NCI-H1048 (cell line): ENCODE data around the gene TMEM125.

Experiments
- DNase-seq: peaks from one replicate; lab custom pipeline; 2025; lab: John Stamatoyannopoulos, UW

TMEM125 gene

DNA sequence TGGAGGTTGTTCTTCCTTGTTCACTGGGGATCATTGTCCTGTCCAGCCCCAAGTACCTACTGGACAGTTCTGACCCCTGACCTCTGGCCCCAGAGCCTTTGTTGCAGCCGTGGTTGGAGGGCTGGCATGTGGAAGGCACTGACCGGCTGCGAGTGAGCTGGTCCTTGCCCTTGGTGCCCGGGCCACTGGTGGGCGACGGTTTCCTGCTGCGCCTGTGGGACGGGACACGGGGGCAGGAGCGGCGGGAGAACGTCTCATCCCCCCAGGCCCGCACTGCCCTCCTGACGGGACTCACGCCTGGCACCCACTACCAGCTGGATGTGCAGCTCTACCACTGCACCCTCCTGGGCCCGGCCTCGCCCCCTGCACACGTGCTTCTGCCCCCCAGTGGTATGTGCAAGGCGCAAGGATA is 42.4 kb downstream of the TMEM125 start:
- no peak for DNase-seq

GRCh38 chr1:43312663-43313515 is 43.1 kb downstream of the TMEM125 start:
- no peak for DNase-seq

DNA sequence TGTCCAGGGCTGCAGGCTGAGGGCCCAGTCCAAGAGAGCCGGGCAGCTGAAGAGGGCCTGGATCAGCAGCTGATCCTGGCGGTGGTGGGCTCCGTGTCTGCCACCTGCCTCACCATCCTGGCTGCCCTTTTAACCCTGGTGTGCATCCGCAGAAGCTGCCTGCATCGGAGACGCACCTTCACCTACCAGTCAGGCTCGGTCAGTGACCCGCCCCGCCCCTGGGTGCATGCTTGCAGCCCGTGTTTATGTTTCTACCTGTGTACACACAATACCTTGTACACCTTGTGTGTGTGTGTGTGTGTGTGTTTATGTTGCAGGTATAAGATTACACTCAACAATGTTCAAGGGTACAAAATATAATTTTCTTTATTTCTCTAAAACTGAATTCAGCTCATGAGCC is 44.0 kb downstream of the TMEM125 start:
- no peak for DNase-seq

DNA sequence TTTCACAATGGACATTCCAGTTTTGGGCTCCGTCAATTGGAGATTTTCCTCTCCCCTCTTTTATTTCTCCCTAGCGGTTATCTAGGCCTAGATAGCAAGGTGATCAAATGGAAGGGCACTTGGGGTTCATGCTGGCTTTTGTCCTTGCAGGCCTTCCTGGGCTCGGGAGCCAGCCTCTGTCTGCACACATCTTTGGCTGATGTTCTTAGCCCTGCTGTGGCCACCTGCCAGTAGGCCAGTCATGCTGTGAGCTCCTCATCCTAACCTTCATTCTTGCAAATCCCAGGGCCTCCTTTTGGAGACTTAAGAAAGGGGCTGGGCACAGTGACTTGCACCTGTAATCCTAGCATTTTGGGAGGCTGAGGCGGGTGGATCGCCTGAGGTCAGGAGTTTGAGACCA is 44.5 kb downstream of the TMEM125 start:
- no peak for DNase-seq

DNA sequence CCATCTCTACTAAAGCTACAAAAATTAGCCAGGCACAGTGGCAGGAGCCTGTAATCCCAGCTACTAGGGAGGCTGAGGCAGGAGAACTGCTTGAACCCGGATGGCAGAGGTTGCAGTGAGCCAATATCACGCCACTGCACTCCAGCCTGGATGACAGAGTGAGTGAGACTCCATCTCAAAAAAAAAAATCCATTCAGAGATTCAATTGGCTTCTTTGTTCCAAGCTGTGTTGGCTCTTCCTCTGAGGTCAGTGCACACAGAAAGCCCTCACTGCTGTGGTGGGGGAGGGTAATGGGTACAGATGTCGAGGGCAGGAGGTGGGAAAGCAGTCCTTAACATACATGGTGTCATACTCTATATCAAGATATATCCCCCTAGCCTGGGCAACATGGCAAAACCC is 45.7 kb downstream of the TMEM125 start:
- DNase-seq: no peak

GRCh38 chr1:43315963-43316737 is 46.4 kb downstream of the TMEM125 start:
- DNase-seq: no peak

GRCh38 chr1:43316738-43317520 is 47.1 kb downstream of the TMEM125 start:
- no peak for DNase-seq

DNA sequence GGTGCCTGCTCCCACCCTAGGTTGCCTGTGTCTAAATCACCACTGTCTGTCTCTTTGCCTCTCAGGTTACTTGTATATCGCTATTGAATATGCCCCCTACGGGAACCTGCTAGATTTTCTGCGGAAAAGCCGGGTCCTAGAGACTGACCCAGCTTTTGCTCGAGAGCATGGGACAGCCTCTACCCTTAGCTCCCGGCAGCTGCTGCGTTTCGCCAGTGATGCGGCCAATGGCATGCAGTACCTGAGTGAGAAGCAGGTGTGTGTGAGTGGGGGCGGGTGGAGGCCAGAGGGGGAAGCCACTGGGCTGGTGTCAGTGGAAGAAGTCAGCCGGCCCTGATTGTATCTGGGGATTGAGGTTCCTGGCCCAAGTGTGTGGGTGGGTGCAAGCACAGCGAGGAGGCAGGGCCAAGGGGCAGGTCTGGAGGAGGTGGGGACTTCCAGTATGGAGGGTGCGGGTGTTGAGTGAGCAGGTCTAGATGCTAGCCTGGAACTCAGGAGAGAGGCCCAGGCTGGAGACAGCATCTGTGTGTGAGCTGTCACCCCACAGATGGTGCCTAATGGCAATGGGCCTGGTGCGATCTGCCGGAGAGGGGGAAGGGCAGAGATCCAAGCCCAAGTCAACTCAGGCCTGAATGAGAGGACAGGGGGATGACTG is 48.2 kb downstream of the TMEM125 start:
- DNase-seq: no peak

DNA sequence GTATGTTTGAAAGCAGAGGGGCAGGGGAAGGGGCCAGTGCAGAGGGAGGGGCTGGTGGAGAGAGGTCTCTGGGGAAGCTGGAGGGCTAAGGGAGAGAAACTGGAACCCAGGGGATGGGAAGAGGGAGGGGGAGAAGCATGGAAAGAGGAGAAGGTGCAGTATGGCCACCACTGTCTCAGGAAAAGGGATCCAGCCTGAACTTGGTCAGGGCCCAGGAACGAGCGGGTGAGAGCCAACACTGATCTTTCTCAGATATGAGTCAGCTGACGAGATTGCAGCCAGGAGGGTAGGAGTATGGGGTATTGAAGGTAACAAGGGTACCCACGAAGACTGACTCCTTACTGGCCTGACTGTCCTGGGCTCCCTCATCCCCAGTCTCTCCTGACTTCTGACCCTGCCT is 49.0 kb downstream of the TMEM125 start:
- DNase-seq: no peak

- no peak for DNase-seq
Observed at GRCh38 chr1:43319288-43319687, 49.5 kb downstream of the TMEM125 start.

DNA sequence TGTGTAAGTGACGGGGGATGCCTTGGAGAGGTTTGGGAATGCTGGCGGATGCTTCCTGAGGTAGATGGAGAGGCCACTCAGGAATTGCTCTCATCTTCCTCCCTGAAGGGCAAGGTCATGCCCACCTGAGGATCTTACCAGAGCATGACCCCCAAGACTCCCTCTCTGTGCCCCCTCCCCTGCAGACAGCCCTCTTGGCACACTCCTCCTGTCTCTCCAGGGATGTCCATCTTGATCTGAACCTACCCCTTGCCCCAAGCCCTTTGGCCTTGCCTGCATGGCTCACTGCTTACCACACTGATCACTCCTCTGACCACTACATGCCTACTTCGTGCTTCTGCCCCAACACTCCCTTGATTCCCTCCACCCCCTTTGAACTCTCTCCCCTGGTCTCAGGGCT is 50.0 kb downstream of the TMEM125 start:
- DNase-seq: no peak

- DNase-seq: no peak
Observed at GRCh38 chr1:43321331-43321891, 51.6 kb downstream of the TMEM125 start.

GRCh38 chr1:43322506-43322905 is 52.7 kb downstream of the TMEM125 start:
- no peak for DNase-seq
